Measurements from ENCODE around the gene EPB41L1.

DNA sequence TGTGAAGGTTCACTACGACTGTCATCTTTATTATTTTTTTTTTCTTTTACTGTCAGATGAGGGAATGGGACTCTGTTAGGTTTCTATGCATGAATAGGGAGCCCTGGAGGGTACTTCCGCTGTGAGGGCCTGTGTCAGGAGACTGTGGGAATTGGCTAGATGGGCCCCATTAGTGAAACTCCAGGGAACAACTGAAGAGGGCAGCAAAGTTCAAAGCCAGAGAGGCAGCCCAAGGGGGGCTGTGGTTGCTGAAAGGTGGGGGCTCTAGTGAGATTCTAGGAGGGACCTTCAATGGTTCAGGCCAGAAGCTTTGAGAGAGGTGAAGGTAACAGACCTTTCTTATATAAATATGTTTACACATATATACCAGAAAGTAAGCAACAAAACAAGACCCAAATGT, 13.2 kb upstream of the EPB41L1 start:
- TF ChIP-seq ZNF384 (IDR thresholded peaks at IDR 0.05) (no peak), FOXK2 (IDR thresholded peaks at IDR 0.05) (no peak), SUZ12 (IDR thresholded peaks at IDR 0.05) (no peak), FOXA1 (IDR thresholded peaks at IDR 0.05) (no peak), SP1 (IDR thresholded peaks at IDR 0.05) (no peak), HDGF (IDR thresholded peaks at IDR 0.05; ENCODE audit: borderline replicate concordance) (no peak), FOXM1 (IDR thresholded peaks at IDR 0.05; ENCODE audit: borderline replicate concordance) (no peak), NFRKB (IDR thresholded peaks at IDR 0.05) (no peak), ELF4 (IDR thresholded peaks at IDR 0.05) (no peak)
